Stomach (tissue), 4 donors: ENCODE data around the gene SEC24D.

Experiments used
- POLR2AphosphoS5 ChIP-seq, 3 donors: sonication (generic); formaldehyde crosslinking; IDR thresholded peaks; one replicate each; pipeline ENCODE4 v1.6.1; 2016; ENCODE audit warnings: antibody characterized with exemption in 3 of 3
- TF ChIP-seq, protein P1 (sequence below), 7 experiments: fragments of 450-650 bp in 4 of 7; fragments of 200-600 bp in 3 of 7; sonication (generic) in 3 of 7; IDR thresholded peaks; one replicate each; pipeline ENCODE4 v1.5.1; 2016 to 2019; ENCODE audit warnings: antibody characterized with exemption in 7 of 7, control low read depth in 2 of 7, mild to moderate bottlenecking in 1 of 7

DNA sequence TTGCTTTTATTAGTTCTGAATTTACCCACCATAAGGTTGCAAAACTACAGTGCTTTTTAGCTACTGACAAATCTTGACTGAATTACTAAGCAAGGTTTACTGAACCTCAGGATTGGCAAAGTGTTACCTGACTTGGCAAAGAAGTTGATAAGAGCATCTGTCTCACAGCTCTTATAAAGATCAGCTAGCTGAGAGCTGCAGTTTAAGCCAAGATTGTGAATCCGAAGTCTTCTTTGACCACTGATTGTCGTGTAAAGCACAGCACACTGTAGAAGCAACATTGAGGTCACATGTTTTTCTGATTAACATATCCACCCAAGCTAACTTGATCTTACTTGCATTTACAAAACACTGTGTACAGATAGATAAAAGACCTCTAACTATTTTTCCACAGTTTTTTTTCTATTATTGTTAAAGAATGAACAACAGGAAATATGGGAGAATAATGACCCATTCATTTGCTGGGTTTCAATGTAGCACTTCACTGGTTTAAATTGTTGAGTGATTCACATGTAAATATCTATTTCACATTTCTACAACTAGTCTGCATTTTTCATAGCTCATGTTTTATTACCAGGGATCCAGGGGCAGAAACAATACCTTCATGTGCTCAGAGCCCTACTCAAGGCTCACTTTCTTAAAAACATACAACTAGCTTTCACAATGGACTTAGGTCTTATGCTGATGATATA lies 96.8 kb downstream of the SEC24D start:
- TF ChIP-seq, protein P1, sequence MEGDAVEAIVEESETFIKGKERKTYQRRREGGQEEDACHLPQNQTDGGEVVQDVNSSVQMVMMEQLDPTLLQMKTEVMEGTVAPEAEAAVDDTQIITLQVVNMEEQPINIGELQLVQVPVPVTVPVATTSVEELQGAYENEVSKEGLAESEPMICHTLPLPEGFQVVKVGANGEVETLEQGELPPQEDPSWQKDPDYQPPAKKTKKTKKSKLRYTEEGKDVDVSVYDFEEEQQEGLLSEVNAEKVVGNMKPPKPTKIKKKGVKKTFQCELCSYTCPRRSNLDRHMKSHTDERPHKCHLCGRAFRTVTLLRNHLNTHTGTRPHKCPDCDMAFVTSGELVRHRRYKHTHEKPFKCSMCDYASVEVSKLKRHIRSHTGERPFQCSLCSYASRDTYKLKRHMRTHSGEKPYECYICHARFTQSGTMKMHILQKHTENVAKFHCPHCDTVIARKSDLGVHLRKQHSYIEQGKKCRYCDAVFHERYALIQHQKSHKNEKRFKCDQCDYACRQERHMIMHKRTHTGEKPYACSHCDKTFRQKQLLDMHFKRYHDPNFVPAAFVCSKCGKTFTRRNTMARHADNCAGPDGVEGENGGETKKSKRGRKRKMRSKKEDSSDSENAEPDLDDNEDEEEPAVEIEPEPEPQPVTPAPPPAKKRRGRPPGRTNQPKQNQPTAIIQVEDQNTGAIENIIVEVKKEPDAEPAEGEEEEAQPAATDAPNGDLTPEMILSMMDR (IDR thresholded peaks at IDR 0.05), result no peak
- TF ChIP-seq POLR2AphosphoS5 (IDR thresholded peaks at IDR 0.05), result no peak
